HEK293 (cell line): ENCODE results near the gene FSCN2.

Experiments
- HOXA7 ChIP-seq: sonication (generic); formaldehyde crosslinking; IDR thresholded peaks from 2 replicates; pipeline ENCODE4 v1.8.1; 2022; ENCODE audit warnings: missing genetic modification reagents, borderline replicate concordance
- KLF10 ChIP-seq: fragments of 450-650 bp; IDR thresholded peaks from 2 replicates; pipeline ENCODE4 v1.5.1; 2018; ENCODE audit warnings: missing biosample characterization, mild to moderate bottlenecking, missing genetic modification characterization
- PBX3 ChIP-seq: sonication (generic); formaldehyde crosslinking; IDR thresholded peaks from 2 replicates; pipeline ENCODE4 v1.8.1; 2022; ENCODE audit warnings: mild to moderate bottlenecking, moderate library complexity, missing genetic modification reagents
- SCRT2 ChIP-seq: fragments of 450-650 bp; formaldehyde crosslinking; IDR thresholded peaks from 2 replicates; pipeline ENCODE4 v1.5.1; 2016; ENCODE audit warnings: missing biosample characterization, missing genetic modification characterization
- SP3 ChIP-seq: fragments of 450-650 bp; formaldehyde crosslinking; IDR thresholded peaks from 2 replicates; pipeline ENCODE4 v1.5.1; 2016; ENCODE audit warnings: missing biosample characterization, missing genetic modification characterization
- WT1 ChIP-seq: fragments of 450-650 bp; formaldehyde crosslinking; IDR thresholded peaks from 2 replicates; pipeline ENCODE4 v1.5.1; 2016; ENCODE audit warnings: missing biosample characterization, missing genetic modification characterization
- ZBTB48 ChIP-seq: fragments of 450-650 bp; formaldehyde crosslinking; IDR thresholded peaks from 2 replicates; pipeline ENCODE4 v1.5.1; 2016; ENCODE audit warnings: missing biosample characterization, missing genetic modification characterization
- ZFP37 ChIP-seq: fragments of 450-650 bp; formaldehyde crosslinking; IDR thresholded peaks from 2 replicates; pipeline ENCODE4 v1.5.1; 2016; ENCODE audit warnings: missing biosample characterization, missing genetic modification characterization
- ZFP69B ChIP-seq: fragments of 450-650 bp; formaldehyde crosslinking; IDR thresholded peaks from 2 replicates; pipeline ENCODE4 v1.5.1; 2016; ENCODE audit warnings: missing biosample characterization, missing genetic modification characterization
- ZNF132 ChIP-seq: fragments of 450-650 bp; formaldehyde crosslinking; IDR thresholded peaks from 2 replicates; pipeline ENCODE4 v1.5.1; 2017; ENCODE audit warnings: missing biosample characterization, missing genetic modification characterization, borderline replicate concordance
- ZNF157 ChIP-seq: fragments of 450-650 bp; formaldehyde crosslinking; IDR thresholded peaks from 2 replicates; pipeline ENCODE4 v1.5.1; 2016; ENCODE audit warnings: missing biosample characterization, missing genetic modification characterization
- ZNF16 ChIP-seq: fragments of 450-650 bp; formaldehyde crosslinking; IDR thresholded peaks from 2 replicates; pipeline ENCODE4 v1.5.1; 2016; ENCODE audit warnings: low read depth, missing biosample characterization, missing genetic modification characterization
- ZNF223 ChIP-seq: fragments of 450-650 bp; formaldehyde crosslinking; IDR thresholded peaks from 2 replicates; pipeline ENCODE4 v1.5.1; 2016; ENCODE audit warnings: missing biosample characterization, missing genetic modification characterization
- ZNF324 ChIP-seq: fragments of 450-650 bp; formaldehyde crosslinking; IDR thresholded peaks from 2 replicates; pipeline ENCODE4 v1.5.1; 2016; ENCODE audit warnings: missing biosample characterization, missing genetic modification characterization
- ZNF354C ChIP-seq: fragments of 450-650 bp; formaldehyde crosslinking; IDR thresholded peaks from 2 replicates; pipeline ENCODE4 v1.5.1; 2016; ENCODE audit warnings: missing biosample characterization, missing genetic modification characterization, low read depth, borderline replicate concordance
- ZNF366 ChIP-seq: fragments of 450-650 bp; formaldehyde crosslinking; conservative IDR thresholded peaks from 2 replicates; pipeline ENCODE4 v1.5.1; 2016; ENCODE audit warnings: missing biosample characterization, missing genetic modification characterization
- ZNF423 ChIP-seq: fragments of 450-650 bp; formaldehyde crosslinking; IDR thresholded peaks from 2 replicates; pipeline ENCODE4 v1.5.1; 2016; ENCODE audit warnings: missing biosample characterization, missing genetic modification characterization
- ZNF48 ChIP-seq: fragments of 450-650 bp; formaldehyde crosslinking; IDR thresholded peaks from 2 replicates; pipeline ENCODE4 v1.5.1; 2016; ENCODE audit warnings: missing biosample characterization, missing genetic modification characterization
- ZNF510 ChIP-seq: fragments of 450-650 bp; formaldehyde crosslinking; IDR thresholded peaks from 2 replicates; pipeline ENCODE4 v1.5.1; 2018; ENCODE audit warnings: mild to moderate bottlenecking, missing genetic modification characterization, missing biosample characterization; ENCODE audit not compliant: insufficient replicate concordance
- ZNF514 ChIP-seq: fragments of 450-650 bp; formaldehyde crosslinking; IDR thresholded peaks from 2 replicates; pipeline ENCODE4 v1.5.1; 2016; ENCODE audit warnings: missing biosample characterization, missing genetic modification characterization
- ZNF558 ChIP-seq: fragments of 450-650 bp; formaldehyde crosslinking; IDR thresholded peaks from 2 replicates; pipeline ENCODE4 v1.5.1; 2016; ENCODE audit warnings: missing biosample characterization, missing genetic modification characterization
- ZNF571 ChIP-seq: fragments of 450-650 bp; formaldehyde crosslinking; IDR thresholded peaks from 2 replicates; pipeline ENCODE4 v1.5.0; 2017; ENCODE audit warnings: missing biosample characterization, missing genetic modification characterization
- ZNF585B ChIP-seq: fragments of 450-650 bp; formaldehyde crosslinking; IDR thresholded peaks from 2 replicates; pipeline ENCODE4 v1.5.1; 2016; ENCODE audit warnings: missing biosample characterization, missing genetic modification characterization
- ZNF624 ChIP-seq: fragments of 450-650 bp; formaldehyde crosslinking; IDR thresholded peaks from 2 replicates; pipeline ENCODE4 v1.5.1; 2017; ENCODE audit warnings: missing biosample characterization, missing genetic modification characterization
- ZNF645 ChIP-seq: fragments of 450-650 bp; formaldehyde crosslinking; IDR thresholded peaks from 2 replicates; pipeline ENCODE4; 2016; ENCODE audit warnings: missing biosample characterization, missing genetic modification characterization
- ZNF677 ChIP-seq: fragments of 450-650 bp; IDR thresholded peaks from 2 replicates; pipeline ENCODE4 v1.5.0; 2018; ENCODE audit warnings: missing biosample characterization, mild to moderate bottlenecking, missing genetic modification characterization, moderate library complexity
- ZNF785 ChIP-seq: fragments of 450-650 bp; formaldehyde crosslinking; IDR thresholded peaks from 2 replicates; pipeline ENCODE4 v1.5.1; 2016; ENCODE audit warnings: missing biosample characterization, missing genetic modification characterization
- ZNF791 ChIP-seq: fragments of 450-650 bp; formaldehyde crosslinking; IDR thresholded peaks from 2 replicates; pipeline ENCODE4 v1.5.1; 2016; ENCODE audit warnings: missing biosample characterization, missing genetic modification characterization
- ZNF830 ChIP-seq: fragments of 450-650 bp; IDR thresholded peaks from 2 replicates; pipeline ENCODE4 v1.5.0; 2018; ENCODE audit warnings: missing biosample characterization, missing genetic modification characterization, low read depth, mild to moderate bottlenecking, moderate library complexity
- ZSCAN18 ChIP-seq: fragments of 450-650 bp; formaldehyde crosslinking; IDR thresholded peaks from 2 replicates; pipeline ENCODE4 v1.5.1; 2016; ENCODE audit warnings: missing biosample characterization, missing genetic modification characterization
- ZSCAN4 ChIP-seq: fragments of 450-650 bp; formaldehyde crosslinking; IDR thresholded peaks from 2 replicates; pipeline ENCODE4 v1.5.1; 2017; ENCODE audit warnings: missing biosample characterization, missing genetic modification characterization
- ZXDB ChIP-seq: fragments of 450-650 bp; formaldehyde crosslinking; IDR thresholded peaks from 2 replicates; pipeline ENCODE4 v1.5.1; 2016; ENCODE audit warnings: missing biosample characterization, missing genetic modification characterization
- TF ChIP-seq, protein P1 (sequence below): fragments of 450-650 bp; formaldehyde crosslinking; IDR thresholded peaks from 2 replicates; pipeline ENCODE4 v1.5.1; 2016; ENCODE audit warnings: missing biosample characterization, missing genetic modification characterization, low read depth
- TF ChIP-seq, protein P2 (sequence below): IDR thresholded peaks from 2 replicates; pipeline ENCODE4 v1.6.1; 2011; ENCODE audit warnings: mild to moderate bottlenecking, low read depth, low read length, borderline replicate concordance

Gene FSCN2

GRCh38 chr17:81491181-81491581 is 37.0 kb upstream of the FSCN2 start (continued):
- TF ChIP-seq ZSCAN4 (tag by site-specific recombination) (no peak), ZBTB48 (tag by site-specific recombination) (peak; percentile 20; the same call in 1 of the 2 replicates), ZNF510 (tag by site-specific recombination) (no peak), ZNF514 (tag by site-specific recombination) (no peak), ZNF830 (tag by site-specific recombination) (no peak), ZNF157 (tag by site-specific recombination) (no peak), ZXDB (no peak), ZNF223 (tag by site-specific recombination) (no peak), ZFP69B (tag by site-specific recombination) (peak; percentile 63; the same call in 1 of the 2 replicates), ZNF354C (no peak), ZNF791 (tag by site-specific recombination) (no peak), ZNF324 (tag by site-specific recombination) (no peak), HOXA7 (no peak), ZNF645 (no peak), ZSCAN18 (tag by site-specific recombination) (no peak), ZNF48 (no peak), ZNF585B (tag by site-specific recombination) (no peak), ZNF366 (tag by site-specific recombination) (0 out of 2 replicates have a peak, but pooled peaks have one; percentile 16), ZNF785 (tag by site-specific recombination) (no peak), KLF10 (tag by site-specific recombination) (no peak), SP3 (tag by site-specific recombination) (0 out of 2 replicates have a peak, but pooled peaks have one; percentile 16), ZNF624 (tag by site-specific recombination) (no peak), SCRT2 (no peak), ZNF571 (no peak), WT1 (no peak), PBX3 (CRISPR knock-in tag) (no peak), ZNF16 (tag by site-specific recombination) (no peak), ZNF558 (tag by site-specific recombination) (no peak), ZNF677 (tag by site-specific recombination) (no peak), ZNF132 (tag by site-specific recombination) (no peak), ZNF423 (tag by site-specific recombination) (no peak), ZFP37 (tag by site-specific recombination) (no peak)
- TF ChIP-seq, protein P1, sequence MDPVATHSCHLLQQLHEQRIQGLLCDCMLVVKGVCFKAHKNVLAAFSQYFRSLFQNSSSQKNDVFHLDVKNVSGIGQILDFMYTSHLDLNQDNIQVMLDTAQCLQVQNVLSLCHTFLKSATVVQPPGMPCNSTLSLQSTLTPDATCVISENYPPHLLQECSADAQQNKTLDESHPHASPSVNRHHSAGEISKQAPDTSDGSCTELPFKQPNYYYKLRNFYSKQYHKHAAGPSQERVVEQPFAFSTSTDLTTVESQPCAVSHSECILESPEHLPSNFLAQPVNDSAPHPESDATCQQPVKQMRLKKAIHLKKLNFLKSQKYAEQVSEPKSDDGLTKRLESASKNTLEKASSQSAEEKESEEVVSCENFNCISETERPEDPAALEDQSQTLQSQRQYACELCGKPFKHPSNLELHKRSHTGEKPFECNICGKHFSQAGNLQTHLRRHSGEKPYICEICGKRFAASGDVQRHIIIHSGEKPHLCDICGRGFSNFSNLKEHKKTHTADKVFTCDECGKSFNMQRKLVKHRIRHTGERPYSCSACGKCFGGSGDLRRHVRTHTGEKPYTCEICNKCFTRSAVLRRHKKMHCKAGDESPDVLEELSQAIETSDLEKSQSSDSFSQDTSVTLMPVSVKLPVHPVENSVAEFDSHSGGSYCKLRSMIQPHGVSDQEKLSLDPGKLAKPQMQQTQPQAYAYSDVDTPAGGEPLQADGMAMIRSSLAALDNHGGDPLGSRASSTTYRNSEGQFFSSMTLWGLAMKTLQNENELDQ (tag by site-specific recombination), result no peak
- TF ChIP-seq, protein P2, sequence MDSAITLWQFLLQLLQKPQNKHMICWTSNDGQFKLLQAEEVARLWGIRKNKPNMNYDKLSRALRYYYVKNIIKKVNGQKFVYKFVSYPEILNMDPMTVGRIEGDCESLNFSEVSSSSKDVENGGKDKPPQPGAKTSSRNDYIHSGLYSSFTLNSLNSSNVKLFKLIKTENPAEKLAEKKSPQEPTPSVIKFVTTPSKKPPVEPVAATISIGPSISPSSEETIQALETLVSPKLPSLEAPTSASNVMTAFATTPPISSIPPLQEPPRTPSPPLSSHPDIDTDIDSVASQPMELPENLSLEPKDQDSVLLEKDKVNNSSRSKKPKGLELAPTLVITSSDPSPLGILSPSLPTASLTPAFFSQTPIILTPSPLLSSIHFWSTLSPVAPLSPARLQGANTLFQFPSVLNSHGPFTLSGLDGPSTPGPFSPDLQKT, result no peak
